ENCODE results near the gene SPATA6.
"Not testable (repeated sequence)": the region's sequence is repeated elsewhere in the genome, so short reads cannot be mapped to it uniquely, and the experiment has no call there.

SPATA6 gene

DNA sequence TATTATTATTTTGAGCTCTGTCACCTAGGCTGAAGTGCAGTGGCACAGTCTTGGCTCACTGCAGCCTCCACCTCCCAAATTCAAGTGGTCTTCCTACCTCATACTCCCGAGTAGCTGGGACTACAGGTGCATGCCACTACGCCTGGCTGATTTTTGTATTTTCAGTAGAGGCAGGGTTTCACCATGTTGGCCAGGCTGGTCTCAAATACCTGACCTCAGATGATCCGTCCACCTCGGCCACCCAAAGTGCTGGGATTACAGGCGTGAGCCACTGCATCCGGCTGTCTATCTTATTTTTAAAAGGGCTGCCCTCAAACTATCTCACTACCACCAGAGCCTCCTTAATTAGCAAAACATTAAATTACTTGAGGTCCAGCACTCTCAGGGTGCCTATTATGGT lies 177.9 kb downstream of the SPATA6 start:
- POLR2A ChIA-PET; H3K4me3 ChIP-seq (ENCODE audit: control insufficient read depth in 1 of 7, extremely low read depth in 1 of 7, insufficient read depth in 4 of 7, low read depth in 2 of 7, low read length in 6 of 7); H3K9me3 ChIP-seq (ENCODE audit: control extremely low read depth in 1 of 5, control insufficient read depth in 4 of 5, insufficient read depth in 2 of 5, low read depth in 1 of 5, low read length in 4 of 5); H3K4me1 ChIP-seq (ENCODE audit: control extremely low read depth in 1 of 4, control insufficient read depth in 4 of 4, insufficient read depth in 4 of 4, low read length in 3 of 4); H3K36me3 ChIP-seq (ENCODE audit: control insufficient read depth in 4 of 4, insufficient read depth in 4 of 4, low read length in 3 of 4); CTCF ChIA-PET; DNase-seq; H3K27ac ChIP-seq (ENCODE audit: insufficient read depth in 1 of 2, low read depth in 1 of 2, low read length in 2 of 2, poor library complexity in 1 of 2, severe bottlenecking in 2 of 2); H3K27me3 ChIP-seq (replicated peaks in 2 of 5; ENCODE audit: control insufficient read depth in 4 of 5, insufficient read depth in 5 of 5, low read length in 4 of 5): not testable (repeated sequence)
- 96% methylated on average over 5 of the region's 6 CpGs for WGBS (ENCODE audit: insufficient coverage)

DNA sequence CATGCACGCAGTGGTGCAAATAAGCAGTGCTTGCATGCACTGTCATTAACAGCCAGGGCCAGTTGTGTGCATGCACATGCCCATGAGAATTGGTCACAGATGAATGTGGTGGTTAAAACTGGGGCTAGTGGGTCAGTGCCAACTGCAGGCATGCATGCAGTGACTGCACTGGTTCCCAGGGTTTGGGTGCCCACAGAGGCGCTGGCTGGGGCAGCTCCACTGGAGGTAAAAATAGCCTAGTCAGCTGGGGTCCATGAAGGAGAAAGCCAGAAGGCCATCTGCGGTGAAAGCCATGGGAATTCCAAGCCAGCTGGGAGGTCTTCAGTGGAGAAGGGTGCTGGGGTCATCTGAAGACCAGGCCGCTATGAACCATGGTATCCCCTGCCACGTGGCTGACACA lies 179.3 kb downstream of the SPATA6 start:
- H3K4me3 ChIP-seq (ENCODE audit: control insufficient read depth in 1 of 7, extremely low read depth in 1 of 7, insufficient read depth in 4 of 7, low read depth in 2 of 7, low read length in 6 of 7): no peak overlapping the region
- no peaks in the 10 kb centered on the region for H3K9me3 ChIP-seq (ENCODE audit: control extremely low read depth in 1 of 5, control insufficient read depth in 4 of 5, insufficient read depth in 2 of 5, low read depth in 1 of 5, low read length in 4 of 5)
- DNase-seq: no peak
- 98% methylated on average over 4 of the region's 5 CpGs for WGBS (ENCODE audit: insufficient coverage)
- ChIA-PET POLR2A (no interaction called here), CTCF (interaction anchor here (0.7 kb wide), 1 partner anchor 42 kb away, joined by 7 read pairs; no protein-coding TSS in a partner anchor)
- no peaks in the 10 kb centered on the region for H3K4me1 ChIP-seq (ENCODE audit: control extremely low read depth in 1 of 4, control insufficient read depth in 4 of 4, insufficient read depth in 4 of 4, low read length in 3 of 4)
- no peaks in the 10 kb centered on the region for H3K27me3 ChIP-seq (replicated peaks in 2 of 5; ENCODE audit: control insufficient read depth in 4 of 5, insufficient read depth in 5 of 5, low read length in 4 of 5)
- H3K27ac ChIP-seq (ENCODE audit: insufficient read depth in 1 of 2, low read depth in 1 of 2, low read length in 2 of 2, poor library complexity in 1 of 2, severe bottlenecking in 2 of 2): no peak overlapping the region
- H3K36me3 ChIP-seq (ENCODE audit: control insufficient read depth in 4 of 4, insufficient read depth in 4 of 4, low read length in 3 of 4): no peaks in the 10 kb centered on the region

DNA sequence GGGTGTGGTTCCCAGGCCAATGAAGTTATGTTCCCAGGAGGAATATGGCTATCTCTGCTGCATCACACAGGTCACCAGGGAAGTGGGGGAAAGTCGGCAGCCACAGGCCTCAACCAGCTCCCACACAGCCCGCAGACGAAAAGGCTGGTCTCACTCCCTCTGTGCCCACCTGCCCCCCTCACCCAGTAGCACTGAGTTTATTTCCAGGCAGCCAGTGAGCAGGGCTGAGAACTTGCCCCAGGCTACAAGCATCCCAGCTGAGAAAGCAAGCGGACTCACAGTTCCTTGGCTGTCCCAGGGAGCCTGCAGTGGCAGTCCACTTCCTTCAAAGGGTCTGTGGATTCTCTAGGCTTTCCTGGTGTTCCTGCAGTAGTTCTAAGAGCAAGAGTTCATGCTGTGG lies 180.6 kb downstream of the SPATA6 start:
- no peaks in the 10 kb centered on the region for H3K27me3 ChIP-seq (replicated peaks in 2 of 5; ENCODE audit: control insufficient read depth in 4 of 5, insufficient read depth in 5 of 5, low read length in 4 of 5)
- CTCF ChIA-PET: no interaction called here
- H3K9me3 ChIP-seq (ENCODE audit: control extremely low read depth in 1 of 5, control insufficient read depth in 4 of 5, insufficient read depth in 2 of 5, low read depth in 1 of 5, low read length in 4 of 5): no peaks in the 10 kb centered on the region
- H3K4me3 ChIP-seq (ENCODE audit: control insufficient read depth in 1 of 7, extremely low read depth in 1 of 7, insufficient read depth in 4 of 7, low read depth in 2 of 7, low read length in 6 of 7): no peak overlapping the region
- POLR2A ChIA-PET: no interaction called here
- H3K27ac ChIP-seq (ENCODE audit: insufficient read depth in 1 of 2, low read depth in 1 of 2, low read length in 2 of 2, poor library complexity in 1 of 2, severe bottlenecking in 2 of 2): no peak overlapping the region
- no peak for DNase-seq
- no peaks in the 10 kb centered on the region for H3K36me3 ChIP-seq (ENCODE audit: control insufficient read depth in 4 of 4, insufficient read depth in 4 of 4, low read length in 3 of 4)
- 93% methylated on average over 3 of the region's 4 CpGs for WGBS (ENCODE audit: insufficient coverage)
- no peaks in the 10 kb centered on the region for H3K4me1 ChIP-seq (ENCODE audit: control extremely low read depth in 1 of 4, control insufficient read depth in 4 of 4, insufficient read depth in 4 of 4, low read length in 3 of 4)

DNA sequence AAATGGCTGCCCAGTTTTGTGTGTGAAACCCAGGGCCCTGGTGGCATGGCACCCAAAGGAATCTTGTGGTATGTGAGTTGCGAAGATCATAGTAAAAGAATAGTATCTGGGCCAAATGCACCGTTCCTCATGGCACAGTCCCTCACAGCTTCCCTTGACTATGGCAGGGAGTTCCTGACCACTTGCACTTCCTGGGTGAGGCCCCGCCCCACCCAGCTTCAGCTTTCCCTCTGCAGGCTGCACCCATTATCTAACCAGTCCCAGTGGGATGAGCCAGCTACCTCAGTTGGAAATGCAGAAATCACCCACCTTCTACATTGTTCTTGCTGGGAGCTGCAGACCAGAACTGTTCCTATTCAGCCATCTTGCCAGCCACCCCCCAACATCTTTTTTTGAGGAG lies 186.5 kb downstream of the SPATA6 start:
- no peaks in the 10 kb centered on the region for H3K4me1 ChIP-seq (ENCODE audit: control extremely low read depth in 1 of 4, control insufficient read depth in 4 of 4, insufficient read depth in 4 of 4, low read length in 3 of 4)
- POLR2A ChIA-PET: no interaction called here
- peaks cover 0 to 2% (median 0%) of the 10 kb centered on the region in 5 experiments for H3K9me3 ChIP-seq (ENCODE audit: control extremely low read depth in 1 of 5, control insufficient read depth in 4 of 5, insufficient read depth in 2 of 5, low read depth in 1 of 5, low read length in 4 of 5)
- DNase-seq: no peak
- CTCF ChIA-PET: no interaction called here
- H3K36me3 ChIP-seq (ENCODE audit: control insufficient read depth in 4 of 4, insufficient read depth in 4 of 4, low read length in 3 of 4): no peaks in the 10 kb centered on the region
- H3K4me3 ChIP-seq (ENCODE audit: control insufficient read depth in 1 of 7, extremely low read depth in 1 of 7, insufficient read depth in 4 of 7, low read depth in 2 of 7, low read length in 6 of 7): no peak overlapping the region
- H3K27me3 ChIP-seq (replicated peaks in 2 of 5; ENCODE audit: control insufficient read depth in 4 of 5, insufficient read depth in 5 of 5, low read length in 4 of 5): no peaks in the 10 kb centered on the region
- no peak overlapping the region for H3K27ac ChIP-seq (ENCODE audit: insufficient read depth in 1 of 2, low read depth in 1 of 2, low read length in 2 of 2, poor library complexity in 1 of 2, severe bottlenecking in 2 of 2)
- WGBS (ENCODE audit: insufficient coverage): 100% methylated on average over 2 of the region's 3 CpGs

DNA sequence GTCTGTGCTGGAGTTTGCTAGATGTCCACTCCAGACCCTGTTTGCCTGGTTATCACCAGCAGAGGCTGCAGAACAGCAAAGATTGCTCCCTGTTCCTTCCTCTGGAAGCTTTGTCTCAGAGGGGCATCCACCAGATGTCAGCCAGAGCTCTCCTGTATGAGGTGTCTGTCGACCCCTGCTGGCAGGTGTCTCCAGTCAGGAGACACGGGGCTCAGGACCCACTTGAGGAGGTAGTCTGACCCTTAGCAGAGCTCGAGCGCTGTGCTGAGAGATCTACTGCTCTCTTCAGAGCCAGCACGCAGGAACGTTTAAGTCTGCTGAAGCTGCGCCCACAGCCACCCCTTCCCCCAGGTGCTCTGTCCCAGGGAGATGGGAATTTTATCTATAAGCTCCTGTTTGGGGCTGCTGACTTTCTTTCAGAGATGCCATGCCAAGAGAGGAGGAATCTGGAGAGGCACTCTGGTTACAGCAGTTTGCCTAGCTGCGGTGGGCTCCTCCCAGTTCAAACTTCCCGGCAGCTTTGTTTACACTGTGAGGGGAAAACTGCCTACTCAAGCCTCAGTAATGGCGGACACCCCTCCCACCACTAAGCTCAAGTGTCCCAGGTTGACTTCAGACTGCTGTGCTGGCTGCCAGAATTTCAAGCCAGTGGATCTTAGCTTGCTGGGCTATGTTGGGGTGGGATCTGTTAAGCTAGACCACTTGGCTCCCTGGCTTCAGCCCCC lies 187.1 kb downstream of the SPATA6 start:
- CTCF ChIA-PET, POLR2A ChIA-PET: not testable (repeated sequence)
- WGBS (ENCODE audit: insufficient coverage): 82% methylated on average over 10 of the region's 10 CpGs

DNA sequence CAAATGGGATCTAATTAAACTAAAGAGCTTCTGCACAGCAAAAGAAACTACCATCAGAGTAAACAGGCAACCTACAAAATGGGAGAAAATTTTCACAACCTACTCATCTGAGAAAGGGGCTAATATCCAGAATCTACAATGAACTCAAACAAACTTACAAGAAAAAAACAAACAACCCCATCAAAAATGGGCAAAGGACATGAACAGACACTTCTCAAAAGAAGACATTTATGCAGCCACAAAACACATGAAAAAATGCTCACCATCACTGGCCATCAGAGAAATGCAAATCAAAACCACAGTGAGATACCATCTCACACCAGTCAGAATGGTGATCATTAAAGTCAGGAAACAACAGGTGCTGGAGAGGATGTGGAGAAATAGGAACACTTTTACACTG lies 189.7 kb downstream of the SPATA6 start:
- H3K4me1 ChIP-seq (ENCODE audit: control extremely low read depth in 1 of 4, control insufficient read depth in 4 of 4, insufficient read depth in 4 of 4, low read length in 3 of 4); H3K27ac ChIP-seq (ENCODE audit: insufficient read depth in 1 of 2, low read depth in 1 of 2, low read length in 2 of 2, poor library complexity in 1 of 2, severe bottlenecking in 2 of 2); DNase-seq; H3K4me3 ChIP-seq (ENCODE audit: control insufficient read depth in 1 of 7, extremely low read depth in 1 of 7, insufficient read depth in 4 of 7, low read depth in 2 of 7, low read length in 6 of 7); POLR2A ChIA-PET; H3K9me3 ChIP-seq (ENCODE audit: control extremely low read depth in 1 of 5, control insufficient read depth in 4 of 5, insufficient read depth in 2 of 5, low read depth in 1 of 5, low read length in 4 of 5); H3K27me3 ChIP-seq (replicated peaks in 2 of 5; ENCODE audit: control insufficient read depth in 4 of 5, insufficient read depth in 5 of 5, low read length in 4 of 5); H3K36me3 ChIP-seq (ENCODE audit: control insufficient read depth in 4 of 4, insufficient read depth in 4 of 4, low read length in 3 of 4); CTCF ChIA-PET: not testable (repeated sequence)

More for the DNA sequence above, 187.1 kb downstream of the SPATA6 start:
- H3K36me3 ChIP-seq (ENCODE audit: control insufficient read depth in 4 of 4, insufficient read depth in 4 of 4, low read length in 3 of 4); H3K9me3 ChIP-seq (ENCODE audit: control extremely low read depth in 1 of 5, control insufficient read depth in 4 of 5, insufficient read depth in 2 of 5, low read depth in 1 of 5, low read length in 4 of 5); H3K4me1 ChIP-seq (ENCODE audit: control extremely low read depth in 1 of 4, control insufficient read depth in 4 of 4, insufficient read depth in 4 of 4, low read length in 3 of 4); H3K27ac ChIP-seq (ENCODE audit: insufficient read depth in 1 of 2, low read depth in 1 of 2, low read length in 2 of 2, poor library complexity in 1 of 2, severe bottlenecking in 2 of 2); H3K4me3 ChIP-seq (ENCODE audit: control insufficient read depth in 1 of 7, extremely low read depth in 1 of 7, insufficient read depth in 4 of 7, low read depth in 2 of 7, low read length in 6 of 7); DNase-seq; H3K27me3 ChIP-seq (replicated peaks in 2 of 5; ENCODE audit: control insufficient read depth in 4 of 5, insufficient read depth in 5 of 5, low read length in 4 of 5): not testable (repeated sequence)

DNA sequence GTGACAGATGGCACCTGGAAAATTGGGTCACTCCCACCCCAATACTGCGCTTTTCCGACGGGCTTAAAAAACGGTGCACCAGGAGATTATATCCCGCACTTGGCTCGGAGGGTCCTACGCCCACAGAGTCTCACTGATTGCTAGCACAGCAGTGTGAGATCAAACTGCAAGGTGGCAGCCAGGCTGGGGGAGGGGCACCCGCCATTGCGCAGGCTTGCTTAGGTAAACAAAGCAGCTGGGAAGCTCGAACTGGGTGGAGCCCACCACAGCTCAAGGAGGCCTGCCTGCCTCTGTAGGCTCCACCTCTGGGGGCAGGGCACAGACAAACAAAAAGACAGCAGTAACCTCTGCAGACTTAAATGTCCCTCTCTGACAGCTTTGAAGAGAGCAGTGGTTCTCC lies 194.6 kb downstream of the SPATA6 start:
- POLR2A ChIA-PET; H3K4me3 ChIP-seq (ENCODE audit: control insufficient read depth in 1 of 7, extremely low read depth in 1 of 7, insufficient read depth in 4 of 7, low read depth in 2 of 7, low read length in 6 of 7); DNase-seq; H3K27me3 ChIP-seq (replicated peaks in 2 of 5; ENCODE audit: control insufficient read depth in 4 of 5, insufficient read depth in 5 of 5, low read length in 4 of 5); H3K27ac ChIP-seq (ENCODE audit: insufficient read depth in 1 of 2, low read depth in 1 of 2, low read length in 2 of 2, poor library complexity in 1 of 2, severe bottlenecking in 2 of 2); H3K36me3 ChIP-seq (ENCODE audit: control insufficient read depth in 4 of 4, insufficient read depth in 4 of 4, low read length in 3 of 4); H3K9me3 ChIP-seq (ENCODE audit: control extremely low read depth in 1 of 5, control insufficient read depth in 4 of 5, insufficient read depth in 2 of 5, low read depth in 1 of 5, low read length in 4 of 5); H3K4me1 ChIP-seq (ENCODE audit: control extremely low read depth in 1 of 4, control insufficient read depth in 4 of 4, insufficient read depth in 4 of 4, low read length in 3 of 4): not testable (repeated sequence)
- CTCF ChIA-PET: interaction anchor here (0.6 kb wide), 1 partner anchor 644 kb away, joined by 3 read pairs; no protein-coding TSS in a partner anchor
- WGBS (ENCODE audit: insufficient coverage): no CpG with 5 or more reads among the region's 10 CpGs
